Inferior parietal cortex (tissue), 1 donor: ENCODE results near the gene ANAPC1.
"Not testable (repeated sequence)": the region's sequence is repeated elsewhere in the genome, so short reads cannot be mapped to it uniquely, and the experiment has no call there.

Experiments
- DNase-seq: peaks from one replicate; pipeline ENCODE4 v3.0.0-alpha.2; 2016; ENCODE audit errors: extremely low spot score

Gene ANAPC1

DNA sequence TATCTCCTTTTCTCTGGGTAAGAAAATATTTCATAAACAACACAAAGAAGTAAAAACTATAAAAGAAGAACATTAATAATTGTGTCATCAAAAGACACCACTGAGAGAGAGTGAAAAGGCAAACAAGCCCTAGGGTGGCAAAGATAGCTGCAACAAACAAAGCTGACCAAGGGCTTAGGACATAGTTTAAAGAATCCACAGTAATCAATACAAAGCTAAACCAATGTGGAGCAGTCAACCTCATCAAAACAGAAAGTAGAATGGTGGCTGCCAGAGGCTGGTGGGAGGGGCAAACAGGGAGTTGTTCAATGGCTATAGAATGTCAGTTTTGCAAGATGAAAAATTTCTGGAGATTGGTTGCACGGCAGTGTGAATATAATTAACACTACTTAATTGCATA, 93.4 kb downstream of the ANAPC1 start:
- DNase-seq = not testable (repeated sequence)

DNA sequence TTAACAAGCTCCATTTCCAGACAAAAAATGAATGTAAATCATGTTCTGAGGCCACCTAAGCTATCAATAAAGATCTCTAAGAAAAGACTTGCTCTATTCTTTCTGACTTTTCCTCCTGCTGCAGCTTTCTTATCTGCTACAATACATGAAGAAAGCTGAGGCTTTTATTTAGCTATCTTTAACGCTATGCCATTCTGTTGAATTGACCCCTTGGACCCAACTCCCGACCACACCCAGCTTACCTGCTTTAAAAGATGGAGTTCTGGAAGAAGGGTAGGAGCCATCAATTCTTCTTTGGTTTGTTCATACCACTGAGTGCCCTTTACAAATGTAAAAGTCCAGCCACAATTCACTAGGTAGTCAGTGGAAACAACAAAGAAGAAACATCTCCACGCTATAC, 99.9 kb downstream of the ANAPC1 start:
- not testable (repeated sequence) for DNase-seq

DNA sequence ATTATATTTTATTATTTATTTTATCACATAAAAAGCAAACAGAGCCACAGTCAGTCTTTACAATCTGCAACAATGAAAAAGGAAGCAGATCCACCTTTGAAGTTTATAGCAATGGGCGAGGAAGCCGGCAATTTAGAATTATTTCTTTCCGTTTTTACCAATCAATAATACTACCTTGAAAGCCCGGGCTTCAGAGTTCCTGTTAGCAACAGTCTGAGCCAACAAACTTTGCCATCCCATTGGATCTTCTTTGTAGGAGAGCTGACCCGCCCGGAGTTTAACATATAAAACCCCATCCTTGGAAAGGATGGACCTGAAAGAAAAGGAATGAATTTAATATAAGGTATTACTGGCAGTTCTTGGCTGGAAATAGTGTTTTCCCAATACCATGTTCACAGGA, 101.8 kb downstream of the ANAPC1 start:
- not testable (repeated sequence) for DNase-seq

DNA sequence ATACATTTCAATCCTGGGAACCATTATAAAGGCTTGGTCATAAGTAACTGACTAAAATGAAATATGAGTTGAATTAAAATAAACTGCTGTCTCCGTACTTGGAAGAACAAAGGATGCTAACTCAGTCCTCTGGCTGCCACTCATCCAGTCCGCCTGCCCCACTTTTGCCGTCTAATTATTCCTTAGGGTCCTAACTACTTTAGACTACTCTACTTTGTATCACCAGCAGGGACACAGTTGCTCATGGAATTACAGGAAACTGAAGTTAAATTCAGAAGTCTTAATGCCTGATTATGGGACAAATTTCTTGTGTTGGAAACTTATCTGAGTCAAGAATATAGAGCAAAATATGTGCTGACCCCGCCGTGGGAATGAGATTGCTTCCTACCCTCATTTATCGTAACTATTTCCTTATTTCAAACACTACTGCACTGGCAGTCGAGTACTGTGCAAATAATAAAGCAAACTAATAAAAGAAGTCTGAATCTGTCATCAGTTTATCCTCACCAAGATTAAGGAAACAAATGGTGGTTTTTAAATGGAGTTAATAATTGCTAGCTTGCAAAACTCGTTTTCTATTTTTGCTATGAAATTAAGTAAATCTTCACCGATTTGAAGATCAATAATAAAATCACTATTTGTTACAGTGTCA, 102.4 kb downstream of the ANAPC1 start:
- DNase-seq = not testable (repeated sequence)

DNA sequence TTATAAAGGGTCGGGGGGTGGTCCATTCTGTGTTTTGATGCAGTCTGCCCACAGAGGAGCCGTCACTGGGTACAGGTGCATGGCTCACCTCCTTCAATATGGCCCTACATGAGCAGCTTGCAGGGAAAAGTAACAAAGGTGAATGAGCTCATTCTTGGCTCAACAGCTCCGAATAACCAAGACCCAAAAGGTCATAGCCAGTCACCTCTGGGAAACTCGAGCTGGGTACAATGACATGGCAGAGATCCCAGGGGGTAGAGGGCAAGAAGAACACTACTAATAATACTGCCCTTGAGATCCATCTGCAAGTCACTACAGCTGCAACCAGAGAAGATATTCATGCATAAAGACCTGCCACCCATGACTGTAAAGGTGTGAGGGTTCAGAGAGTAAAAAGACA, 106.8 kb downstream of the ANAPC1 start:
- DNase-seq = not testable (repeated sequence)

DNA sequence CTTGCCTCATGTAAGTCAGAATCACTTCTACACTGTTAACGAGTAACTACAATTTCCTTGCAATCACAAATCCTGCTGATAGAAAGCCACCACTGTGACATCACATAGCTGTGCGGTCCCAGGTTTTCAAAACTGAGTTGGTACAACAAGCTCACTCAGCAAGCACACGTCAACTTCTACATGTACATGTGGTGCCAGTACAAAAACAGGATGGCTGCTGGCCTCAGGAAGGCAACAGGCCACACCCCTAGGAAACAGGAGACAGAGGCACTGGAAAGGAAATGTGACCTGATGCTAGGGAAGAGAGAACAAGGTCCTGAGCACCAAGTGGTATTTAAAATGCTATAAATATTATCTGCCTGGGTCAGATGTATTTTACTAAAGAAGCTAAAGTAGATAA, 107.7 kb downstream of the ANAPC1 start:
- DNase-seq = not testable (repeated sequence)

DNA sequence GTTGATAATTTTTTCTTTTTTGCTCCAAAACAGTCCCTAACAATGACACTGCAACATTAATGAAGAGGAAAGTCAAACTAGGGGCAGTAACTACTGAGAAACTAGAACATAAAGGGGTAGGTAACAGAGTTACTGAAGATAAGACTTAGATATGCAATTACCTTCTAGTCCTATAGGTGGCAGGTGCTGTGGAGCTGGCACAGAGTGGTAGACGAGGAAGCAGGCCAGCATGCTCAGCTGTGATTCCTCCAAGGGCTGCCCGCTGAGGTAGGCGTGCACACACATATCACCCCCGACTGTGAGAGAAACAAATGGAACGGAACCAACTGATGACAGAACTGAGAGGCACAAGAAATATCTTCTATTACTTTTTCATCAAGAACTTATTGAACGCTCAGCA, 111.8 kb downstream of the ANAPC1 start:
- not testable (repeated sequence) for DNase-seq

DNA sequence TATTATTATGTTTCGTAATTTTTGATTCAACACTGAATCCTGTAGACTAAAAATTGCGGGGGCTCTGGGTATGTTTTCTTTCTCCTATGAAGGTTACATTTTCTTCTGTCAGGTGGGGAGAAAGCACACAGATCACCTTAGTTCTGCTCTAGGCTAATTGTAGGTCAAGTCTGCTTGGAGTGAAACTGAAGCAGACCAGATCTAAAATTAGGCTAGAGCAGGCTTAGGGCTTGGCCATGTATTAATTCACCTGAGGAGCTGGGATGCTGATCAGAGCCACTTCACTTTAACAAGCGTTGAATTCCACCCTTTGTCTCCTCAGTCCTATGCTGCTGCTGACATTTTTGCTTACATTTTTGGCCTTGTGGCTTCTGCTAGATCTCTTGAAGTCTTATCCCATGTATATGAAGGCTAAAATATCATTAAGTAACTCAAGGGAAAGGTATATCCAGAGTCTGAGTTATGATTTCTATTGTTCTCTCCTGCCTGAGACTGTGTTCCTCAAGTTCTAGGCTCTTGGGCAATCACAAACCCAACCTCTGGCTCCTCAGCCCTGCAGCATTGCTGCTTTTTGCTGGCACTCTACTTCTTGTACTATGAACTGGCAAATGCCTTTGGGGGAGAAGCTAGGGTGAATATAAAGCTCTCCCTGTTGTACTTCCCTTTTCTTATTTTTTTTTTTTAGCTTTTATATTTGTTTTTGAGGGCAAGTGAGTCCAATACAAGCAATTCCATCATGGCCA, 112.9 kb downstream of the ANAPC1 start:
- not testable (repeated sequence) for DNase-seq

DNA sequence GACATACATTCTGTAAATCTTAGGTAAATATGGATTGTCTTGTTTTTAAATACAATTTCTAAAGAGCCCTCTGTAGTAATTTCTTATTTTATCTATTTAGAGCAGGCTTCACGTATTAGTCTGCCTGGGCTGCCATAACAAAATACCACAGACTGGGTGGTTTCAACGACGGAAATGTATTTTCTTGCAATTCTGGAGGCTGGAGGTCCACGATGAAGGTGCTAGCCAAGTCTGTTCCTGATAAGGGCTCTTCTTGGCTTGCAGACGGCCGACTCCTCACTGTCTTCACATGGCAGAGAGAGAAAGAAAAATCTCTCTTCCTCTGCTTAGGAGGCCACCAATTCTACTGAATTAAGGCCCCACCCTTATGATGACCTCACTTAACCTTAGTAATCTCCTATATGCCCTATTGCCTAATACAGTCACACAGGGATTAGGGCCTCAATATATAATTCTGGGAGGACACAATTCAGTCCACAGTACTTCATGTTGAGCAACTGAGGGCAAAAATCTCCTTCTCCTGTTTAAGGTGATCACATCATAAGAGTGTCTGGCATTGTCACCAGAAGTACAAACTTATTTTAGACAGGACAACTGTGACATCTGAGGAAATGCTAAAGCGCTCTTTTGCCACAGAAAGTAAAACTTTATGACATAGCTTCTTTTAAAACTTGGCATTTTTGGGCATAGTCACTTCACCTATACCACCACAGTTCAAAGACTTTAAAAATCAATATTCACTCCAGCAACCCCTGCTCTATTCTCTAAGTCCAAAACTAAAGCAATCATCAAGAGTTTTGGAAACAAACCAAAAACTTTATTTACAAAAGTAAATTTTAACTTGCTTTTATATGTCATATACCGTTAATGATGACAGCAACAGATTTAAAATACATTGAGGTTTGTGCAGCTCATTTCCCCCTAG, 115.5 kb downstream of the ANAPC1 start:
- not testable (repeated sequence) for DNase-seq

DNA sequence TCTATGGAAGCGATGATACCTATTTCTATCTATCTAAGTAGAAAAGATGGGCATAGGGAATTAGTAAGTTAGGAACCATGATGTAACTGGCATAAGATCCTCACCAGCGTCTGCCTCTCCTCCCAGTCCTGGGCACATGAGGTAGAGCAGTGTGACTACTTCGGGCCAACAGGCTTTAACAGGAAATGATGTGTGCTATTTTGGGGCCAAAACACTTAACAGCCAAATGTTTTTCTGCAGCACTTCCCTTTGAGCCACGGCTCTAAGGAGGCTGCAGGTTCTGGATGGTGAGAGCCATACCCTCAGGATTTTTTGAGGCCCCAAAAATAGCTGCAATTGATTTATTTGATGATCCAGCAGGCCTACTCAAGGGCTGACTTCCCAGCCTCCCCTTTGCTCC, 116.9 kb downstream of the ANAPC1 start:
- not testable (repeated sequence) for DNase-seq

DNA sequence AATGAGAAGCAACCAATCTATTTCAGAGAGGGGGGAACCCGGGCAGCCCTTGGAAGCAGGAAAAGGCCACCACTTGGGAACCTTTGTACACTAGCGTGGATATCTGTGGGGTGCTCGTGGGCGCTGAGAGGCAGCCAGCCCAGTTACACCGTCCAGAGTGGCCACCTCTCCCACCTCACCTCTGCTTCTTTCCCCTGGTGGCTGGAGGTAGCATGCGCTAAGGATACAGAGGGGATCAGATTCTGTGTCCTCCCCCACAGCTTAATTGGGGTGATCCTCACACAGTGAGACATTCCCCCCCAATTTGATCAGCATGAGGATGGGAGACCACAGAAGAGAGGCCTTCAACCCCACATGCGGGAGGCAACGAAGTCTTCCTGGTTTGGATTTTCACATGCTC, 117.7 kb downstream of the ANAPC1 start:
- not testable (repeated sequence) for DNase-seq

DNA sequence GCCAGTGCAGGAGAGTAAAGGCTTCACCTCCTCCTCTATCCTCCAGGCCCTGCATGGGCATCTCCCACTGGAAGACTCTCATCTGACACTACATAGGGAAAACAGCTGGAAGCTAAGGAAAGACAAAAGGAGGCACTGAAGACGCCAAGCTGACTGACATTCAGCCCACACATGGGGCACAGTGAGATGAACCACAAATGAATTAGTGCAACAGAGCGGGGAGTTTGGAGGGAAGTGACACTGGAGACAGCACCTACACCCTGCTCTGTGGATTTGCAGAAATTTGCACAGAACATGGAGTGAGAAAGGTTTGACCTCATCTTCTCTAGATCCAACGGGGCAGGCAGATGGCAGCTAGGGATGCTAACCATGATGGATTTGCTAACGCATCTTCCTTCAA, 119.8 kb downstream of the ANAPC1 start:
- DNase-seq = not testable (repeated sequence)

DNA sequence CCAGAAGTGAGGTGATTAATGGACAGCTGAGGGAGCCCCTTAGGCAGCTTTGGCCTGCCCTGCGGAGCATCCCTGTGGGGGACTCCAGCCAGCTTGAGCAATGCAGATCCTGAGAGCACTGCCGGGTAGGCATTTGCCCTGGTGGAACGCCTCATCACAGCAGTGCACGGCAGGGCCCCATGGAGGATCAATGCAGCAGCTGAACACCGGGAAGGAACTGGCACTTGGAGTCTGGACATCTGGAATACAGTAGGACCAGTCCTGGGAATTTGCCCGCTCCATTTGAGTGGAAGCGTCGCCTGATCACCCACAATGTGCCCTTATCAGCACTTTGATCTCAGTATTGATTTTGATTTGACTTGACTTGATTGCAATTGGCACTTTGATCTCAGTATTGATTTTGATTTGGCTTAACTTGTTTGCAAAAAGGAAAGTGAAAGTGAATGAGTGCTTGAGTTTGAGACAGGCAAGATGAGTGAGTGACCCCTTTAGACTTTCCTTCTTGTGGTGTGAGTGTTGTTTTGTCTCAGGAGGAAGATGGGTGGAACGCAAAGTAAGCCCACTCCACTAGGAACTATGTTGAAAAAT, 123.2 kb downstream of the ANAPC1 start:
- not testable (repeated sequence) for DNase-seq

DNA sequence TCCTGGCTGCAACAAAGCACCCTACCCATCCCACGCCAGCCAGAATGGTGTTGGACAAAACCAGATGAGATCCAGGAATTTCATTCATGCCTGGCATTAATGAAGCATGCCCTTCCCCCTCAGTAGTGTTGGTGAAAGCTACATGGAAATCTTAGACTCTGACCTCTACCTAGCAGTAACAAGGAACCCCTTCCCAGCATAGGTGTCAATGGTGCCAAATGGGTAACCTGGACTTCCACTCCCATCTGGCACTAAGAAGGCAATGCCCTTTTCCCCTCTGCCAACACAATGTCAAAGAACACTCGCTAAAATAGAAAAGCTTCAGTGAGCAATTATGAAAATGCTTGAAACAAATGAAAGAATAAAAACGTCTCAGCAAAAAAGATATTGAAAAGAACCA, 131.5 kb downstream of the ANAPC1 start:
- not testable (repeated sequence) for DNase-seq

DNA sequence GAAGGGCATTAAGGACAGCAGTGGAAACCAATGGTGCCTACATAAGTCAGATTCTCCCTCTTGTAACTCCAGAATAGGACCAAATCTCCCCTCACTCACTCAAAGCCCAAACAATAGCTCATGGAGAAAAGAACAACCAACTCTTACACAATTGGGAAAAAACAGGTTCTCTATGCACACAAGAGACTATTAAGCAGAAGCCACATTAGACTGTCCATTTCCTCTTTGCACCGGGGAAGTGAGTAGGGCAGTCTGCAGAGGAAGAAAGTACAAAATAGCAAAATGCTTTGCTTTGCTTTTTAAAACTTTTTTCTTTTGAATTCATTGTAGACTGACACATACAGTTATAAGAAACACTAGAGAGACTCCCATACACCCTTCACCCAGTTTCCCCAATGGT, 133.4 kb downstream of the ANAPC1 start:
- not testable (repeated sequence) for DNase-seq

DNA sequence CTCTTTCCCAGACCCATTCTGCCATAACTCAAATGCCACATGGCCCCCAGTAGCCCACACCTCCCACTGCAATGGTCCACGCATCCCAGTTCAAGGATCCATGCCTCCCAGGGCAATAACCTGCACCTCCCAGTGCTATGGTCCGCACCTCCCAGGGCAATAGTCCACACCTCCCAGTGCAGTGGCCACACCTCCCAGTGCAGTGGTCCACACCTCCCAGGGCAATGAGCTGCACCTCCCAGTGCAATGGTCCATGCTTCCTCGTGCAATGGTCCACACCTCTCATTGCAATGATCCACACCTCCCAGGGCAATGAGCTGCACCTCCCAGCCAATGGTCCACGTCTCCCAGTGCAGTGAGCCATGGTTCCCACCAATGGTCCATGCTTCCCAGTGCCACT, 135.6 kb downstream of the ANAPC1 start:
- DNase-seq = not testable (repeated sequence)

DNA sequence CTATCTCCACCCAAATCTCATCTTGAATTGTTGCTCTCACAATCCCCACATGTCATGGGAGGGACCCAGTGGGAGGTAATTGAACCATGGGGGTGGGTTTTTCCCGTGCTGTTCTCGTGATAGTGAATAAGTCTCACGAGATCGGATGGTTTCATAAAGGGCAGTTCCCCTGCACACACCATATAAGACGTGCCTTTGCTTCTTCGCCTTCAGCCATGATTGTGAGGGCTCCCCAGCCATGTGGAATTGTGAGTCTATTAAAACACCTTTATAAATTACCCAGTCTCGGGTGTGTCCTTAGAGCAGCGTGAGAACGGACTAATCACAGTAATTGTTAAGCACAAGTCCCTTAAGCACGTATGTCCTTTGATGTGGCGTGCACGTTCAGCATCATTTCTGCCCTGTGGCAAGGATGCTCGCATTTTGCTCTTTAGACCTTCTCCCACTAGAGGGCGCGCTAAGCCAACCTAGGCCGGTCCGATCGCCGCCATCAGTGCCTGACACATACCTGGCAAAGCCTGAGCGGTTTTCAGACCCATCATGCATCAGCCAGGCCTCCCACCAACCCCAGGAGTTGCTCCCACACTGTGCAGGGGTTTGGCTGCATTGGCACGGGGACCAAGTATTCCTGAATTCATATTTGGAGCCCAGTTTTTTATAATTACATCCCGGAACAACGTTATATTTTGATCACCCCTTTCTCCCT, 136.4 kb downstream of the ANAPC1 start:
- DNase-seq = not testable (repeated sequence)

DNA sequence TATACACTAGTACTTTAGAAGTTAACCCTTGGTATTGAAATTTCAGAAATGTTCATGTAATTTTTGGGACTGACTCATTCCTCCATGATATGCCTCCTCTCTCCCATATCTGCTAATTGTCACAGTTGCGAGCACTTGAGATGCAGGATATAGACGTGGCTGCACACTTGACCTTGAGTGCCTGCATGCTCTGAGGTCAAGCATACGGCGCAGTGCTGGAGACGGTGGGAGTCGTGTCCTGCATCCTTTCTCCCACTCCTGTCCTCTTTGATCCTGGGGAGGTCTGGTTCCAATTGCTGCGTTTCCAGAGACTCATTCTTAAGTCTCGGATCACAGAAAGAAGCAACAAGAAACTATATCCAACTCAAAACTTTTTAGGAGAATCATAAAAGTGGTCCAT, 139.2 kb downstream of the ANAPC1 start:
- not testable (repeated sequence) for DNase-seq

DNA sequence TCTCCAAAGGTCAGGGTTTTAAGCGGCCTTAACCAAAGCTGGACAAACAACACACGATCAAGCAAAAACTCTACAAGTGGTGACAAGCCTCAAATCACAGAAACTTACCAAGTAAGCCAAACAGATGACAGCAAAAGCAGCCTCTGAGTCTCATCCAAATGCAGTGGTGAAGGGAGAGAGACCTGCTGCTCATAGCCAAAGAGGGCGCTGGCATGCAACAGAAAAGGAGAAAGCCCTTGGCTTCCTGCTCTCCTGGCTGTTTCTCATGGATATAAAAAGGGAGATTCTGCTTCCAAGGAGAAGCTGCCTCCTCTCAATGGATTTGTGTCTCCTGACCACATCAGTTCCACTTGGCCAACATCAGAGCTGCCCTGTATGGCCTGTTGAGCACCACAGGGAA, 142.5 kb downstream of the ANAPC1 start:
- not testable (repeated sequence) for DNase-seq

DNA sequence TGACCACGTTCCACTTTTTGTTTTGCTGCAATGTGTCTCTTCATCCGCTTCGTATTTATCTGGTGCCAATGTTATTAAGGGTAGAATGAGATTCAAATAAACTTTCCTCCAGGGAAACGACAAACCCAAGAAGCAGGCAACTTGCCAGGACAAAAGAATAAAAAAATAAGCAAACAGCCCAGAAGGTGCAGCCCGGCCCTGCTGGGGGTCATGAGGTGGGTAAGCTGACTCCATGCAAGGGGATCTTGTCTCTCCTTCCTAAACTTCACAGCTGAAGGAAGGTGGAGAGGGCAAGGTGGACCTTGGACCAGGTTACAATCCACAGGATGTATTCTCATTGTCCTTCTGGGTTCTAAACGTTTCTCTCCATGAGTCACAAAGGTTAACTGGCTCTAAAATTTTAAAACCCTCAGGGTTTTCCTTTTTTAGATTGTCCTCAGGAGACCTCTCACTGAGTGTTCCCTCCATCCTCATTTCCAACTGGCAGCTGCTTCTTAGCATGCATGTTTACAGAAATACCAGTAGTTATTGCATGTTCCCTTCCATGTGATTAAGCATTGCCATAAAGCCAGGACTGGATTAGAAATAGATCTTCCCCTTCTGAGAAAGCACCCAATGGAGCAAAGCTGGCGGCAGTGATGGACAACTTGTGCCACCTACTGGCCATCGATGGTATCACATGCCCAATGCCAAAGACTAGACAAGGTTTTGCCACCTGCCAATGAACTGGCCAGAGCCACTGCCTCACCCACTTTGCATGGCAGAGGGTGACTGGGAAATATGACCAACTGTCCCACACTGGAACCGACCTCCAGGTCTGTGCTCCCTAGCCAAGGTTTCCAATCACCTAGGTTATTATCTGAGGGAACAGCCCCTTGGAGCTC, 147.9 kb downstream of the ANAPC1 start:
- not testable (repeated sequence) for DNase-seq
